ENCODE measurements around the gene RSPH1. TPM values are rescaled to one million over a fixed set of nuclear protein-coding genes. Genes with fewer than 3 reads are reported as not detected.
A peak's percentile ranks its signal among the peaks of the same experiment; 100 is the strongest.

Gene RSPH1
- total RNA-seq, 2 experiments from 2014 or later, result not detected

DNA sequence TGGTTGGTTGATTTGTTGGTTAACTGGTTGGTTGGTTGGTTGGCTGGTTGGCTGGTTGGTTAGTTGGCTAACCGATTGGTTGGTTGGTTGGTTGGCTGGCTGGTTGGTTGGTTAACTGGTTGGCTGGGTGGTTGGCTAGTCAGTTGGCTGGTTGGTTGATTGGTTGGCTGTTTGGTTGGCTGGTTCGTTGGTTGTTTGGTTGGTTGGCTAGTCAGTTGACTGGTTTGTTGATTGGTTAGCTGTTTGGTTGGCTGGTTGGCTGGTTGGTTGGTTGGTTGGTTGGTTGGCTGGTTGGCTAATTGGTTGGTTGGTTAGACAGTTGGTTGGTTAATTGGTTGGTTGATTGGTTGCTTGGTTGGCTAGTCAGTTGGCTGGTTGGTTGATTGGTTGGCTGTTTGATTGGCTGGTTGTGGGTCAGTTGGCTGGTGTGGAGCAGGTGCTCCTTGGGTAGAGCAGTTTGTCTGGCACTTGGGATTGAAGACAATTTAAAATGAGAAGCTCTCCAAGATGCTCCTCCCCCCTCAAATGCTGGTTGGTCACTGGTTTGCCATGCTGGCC is 6.9 kb downstream of the RSPH1 start:
- ATAC-seq (no peak), DNase-seq (no peak)
- TF ChIP-seq CTCF (IDR thresholded peaks at IDR 0.05), result no peak
- Mint-ChIP-seq H3K4me3 (no peak overlapping the region), H3K36me3 (ENCODE audit: low read depth) (no peaks in the 10 kb centered on the region), H3K27ac (no peak overlapping the region), H3K4me1 (ENCODE audit: low read depth) (no peaks in the 10 kb centered on the region), H3K9me3 (no peaks in the 10 kb centered on the region), H3K27me3 (peaks cover 6% of the 10 kb centered on the region)
- POLR2A ChIA-PET, result interaction anchor here (0.7 kb wide), 1 partner anchor 77 kb away, joined by 3 read pairs; no protein-coding TSS in a partner anchor
- intact Hi-C loops (cut with micrococcal nuclease), result no loop called here
- CTCF ChIA-PET, result no interaction called here

- no peaks in the 10 kb centered on the region for H3K4me1 Mint-ChIP-seq (ENCODE audit: low read depth)
- H3K36me3 Mint-ChIP-seq (ENCODE audit: low read depth), result no peaks in the 10 kb centered on the region
- H3K27me3 Mint-ChIP-seq, result peaks cover 6% of the 10 kb centered on the region
- peak; percentile 51 for ATAC-seq
- no peak for TF ChIP-seq CTCF (IDR thresholded peaks at IDR 0.05)
- no peak overlapping the region for H3K27ac Mint-ChIP-seq
- intact Hi-C loops (cut with micrococcal nuclease), result no loop called here
- CTCF ChIA-PET, result interaction anchor here (1.2 kb wide), 1 partner anchor 19 kb away, joined by 4 read pairs; no protein-coding TSS in a partner anchor
- H3K9me3 Mint-ChIP-seq, result no peaks in the 10 kb centered on the region
- DNase-seq, result no peak
- POLR2A ChIA-PET, result no interaction called here
- no peak overlapping the region for H3K4me3 Mint-ChIP-seq
These were observed 9.5 kb downstream of the RSPH1 start for GRCh38 chr21:42486531-42486930.

DNA sequence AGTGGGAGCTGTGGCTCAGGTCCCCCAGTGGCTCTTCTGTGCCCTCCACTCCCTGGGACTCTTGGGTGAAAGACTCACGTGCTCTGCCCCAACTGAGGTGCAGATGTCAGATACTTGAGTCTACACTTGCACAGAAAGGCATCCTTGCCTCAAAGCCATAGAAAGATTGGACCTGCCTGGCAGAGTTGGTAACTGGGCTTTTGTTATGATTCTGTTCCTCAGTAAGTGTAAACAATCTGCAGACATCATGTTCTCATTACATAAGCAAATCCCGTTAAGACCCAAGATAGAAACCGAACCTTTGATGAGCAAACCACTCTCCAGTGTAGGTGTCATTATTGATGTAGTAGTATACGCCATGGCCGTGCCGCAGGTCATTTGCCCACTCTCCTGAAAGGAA is 10.0 kb downstream of the RSPH1 start:
- H3K27me3 Mint-ChIP-seq, result peaks cover 6% of the 10 kb centered on the region
- no peaks in the 10 kb centered on the region for H3K36me3 Mint-ChIP-seq (ENCODE audit: low read depth)
- DNase-seq (no peak), ATAC-seq (no peak)
- no peaks in the 10 kb centered on the region for H3K9me3 Mint-ChIP-seq
- POLR2A ChIA-PET, result no interaction called here
- H3K4me1 Mint-ChIP-seq (ENCODE audit: low read depth), result no peaks in the 10 kb centered on the region
- CTCF ChIA-PET, result no interaction called here
- H3K4me3 Mint-ChIP-seq, result no peak overlapping the region
- TF ChIP-seq CTCF (IDR thresholded peaks at IDR 0.05), result no peak
- intact Hi-C loops (cut with micrococcal nuclease), result no loop called here
- no peak overlapping the region for H3K27ac Mint-ChIP-seq

- intact Hi-C loops (cut with micrococcal nuclease), result no loop called here
- Mint-ChIP-seq H3K9me3 (no peaks in the 10 kb centered on the region), H3K4me1 (ENCODE audit: low read depth) (no peaks in the 10 kb centered on the region), H3K36me3 (ENCODE audit: low read depth) (no peaks in the 10 kb centered on the region), H3K27ac (no peak overlapping the region), H3K4me3 (no peak overlapping the region), H3K27me3 (peaks cover 6% of the 10 kb centered on the region)
- DNase-seq, result no peak
- ATAC-seq, result no peak
- ChIA-PET POLR2A (interaction anchor here (0.5 kb wide), 1 partner anchor 338 kb away, joined by 3 read pairs; no protein-coding TSS in a partner anchor), CTCF (interaction anchor here (0.9 to 1.4 kb wide), 2 partner anchors 13 to 339 kb away, joined by 3 read pairs; no protein-coding TSS in a partner anchor)
- no peak for TF ChIP-seq CTCF (IDR thresholded peaks at IDR 0.05)
These were observed 11.1 kb downstream of the RSPH1 start for GRCh38 chr21:42484966-42485365.

- no peaks in the 10 kb centered on the region for H3K27me3 Mint-ChIP-seq
- no peaks in the 10 kb centered on the region for H3K4me1 Mint-ChIP-seq (ENCODE audit: low read depth)
- H3K36me3 Mint-ChIP-seq (ENCODE audit: low read depth), result no peaks in the 10 kb centered on the region
- TF ChIP-seq CTCF (IDR thresholded peaks at IDR 0.05), result no peak
- CTCF ChIA-PET, result interaction anchor here (1.3 kb wide), 1 partner anchor 113 kb away, joined by 4 read pairs; no protein-coding TSS in a partner anchor
- no peaks in the 10 kb centered on the region for H3K9me3 Mint-ChIP-seq
- H3K4me3 Mint-ChIP-seq, result no peak overlapping the region
- POLR2A ChIA-PET, result interaction anchor here (1.2 kb wide), 1 partner anchor 28 kb away, joined by 3 read pairs; no protein-coding TSS in a partner anchor
- H3K27ac Mint-ChIP-seq, result no peak overlapping the region
- ATAC-seq, result no peak
- no peak for DNase-seq
- intact Hi-C loops (cut with micrococcal nuclease), result no loop called here
These were observed 14.9 kb downstream of the RSPH1 start for GRCh38 chr21:42481169-42481568.

All from activated CD8-positive, alpha-beta T cell treated with anti-CD3 and anti-CD28 coated beads for 36 hours (primary cell).